ENCODE measurements around the gene NGB. TPM values are rescaled to one million over a fixed set of nuclear protein-coding genes. Genes with fewer than 3 reads are reported as not detected.

NGB gene
- total RNA-seq, 2 donors from 2014 or later: not detected

DNA sequence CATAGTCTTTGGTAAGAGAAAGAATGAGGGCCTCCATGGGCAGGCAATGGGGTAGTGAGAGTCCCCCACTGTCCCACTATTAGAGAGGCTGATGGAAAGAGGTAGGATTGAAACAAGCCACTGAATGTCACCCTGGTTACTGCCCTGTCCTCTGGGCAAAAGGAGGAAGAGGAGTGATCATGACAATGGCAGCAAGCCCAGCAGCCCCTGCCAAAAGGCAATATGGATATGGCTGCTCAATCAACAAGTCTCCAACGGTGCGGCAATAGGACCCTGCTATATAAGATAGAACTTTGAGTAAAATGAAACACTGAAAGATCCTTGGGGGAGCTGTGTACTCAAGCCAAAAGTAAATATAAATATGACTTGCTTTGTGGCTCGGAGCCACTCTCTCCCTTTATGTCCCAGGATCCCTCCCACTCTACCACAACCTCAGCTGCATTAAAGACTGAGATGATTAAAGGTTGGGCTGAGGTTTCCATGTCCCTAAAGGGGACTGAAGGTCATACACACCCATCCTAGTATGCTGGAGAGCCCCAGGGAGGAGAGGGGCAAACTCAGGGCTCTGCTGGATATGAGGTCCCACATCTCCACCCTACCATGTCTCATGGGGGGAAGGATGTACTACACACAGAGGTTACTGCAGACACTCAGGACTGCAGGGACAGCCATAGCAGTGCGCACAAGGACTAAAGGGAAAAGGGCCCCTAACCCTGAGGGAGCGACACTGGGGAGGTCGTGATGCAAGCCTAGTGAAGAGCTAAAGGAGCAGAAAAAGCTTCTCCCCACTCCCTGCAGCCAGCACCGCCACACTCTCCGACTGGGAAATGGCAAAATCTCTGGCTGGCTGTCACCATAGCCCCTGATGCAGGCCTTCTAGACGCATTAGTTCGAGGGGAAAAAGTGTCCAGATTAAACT lies 43.8 kb upstream of the NGB start:
- H3K27ac Mint-ChIP-seq: peak overlapping the region; percentile 89
- peak overlapping the region; percentile 31 for H3K27ac ChIP-seq (ENCODE audit: low read depth, low read length)
- peak; percentile 57 for DNase-seq
- no peaks in the 10 kb centered on the region for H3K9me3 Mint-ChIP-seq
- no peaks in the 10 kb centered on the region for H3K27me3 Mint-ChIP-seq (ENCODE audit: insufficient read depth)
- peaks cover 8% of the 10 kb centered on the region for H3K36me3 ChIP-seq (ENCODE audit: control insufficient read depth, insufficient read depth, low read length)
- WGBS, 2 experiments (ENCODE audit: insufficient coverage in 1 of 2, insufficient read length in 1 of 2): 80 to 90% methylated on average over 4 to 9 of the region's 10 CpGs
- H3K9ac ChIP-seq (ENCODE audit: extremely low read depth, low read length, poor library complexity, severe bottlenecking): peak overlapping the region; percentile 60
- H3K4me1 ChIP-seq (ENCODE audit: control insufficient read depth, insufficient read depth, low read length): peaks cover 28% of the 10 kb centered on the region
- peaks cover 7% of the 10 kb centered on the region for H3K36me3 Mint-ChIP-seq (ENCODE audit: low read depth)
- H3K4me1 Mint-ChIP-seq: peaks cover 66% of the 10 kb centered on the region
- H3K9me3 ChIP-seq (ENCODE audit: control insufficient read depth, low read length): no peaks in the 10 kb centered on the region
- no peaks in the 10 kb centered on the region for H3K27me3 ChIP-seq (ENCODE audit: control insufficient read depth, insufficient read depth, low read length, poor library complexity, severe bottlenecking)
- H3K4me3 Mint-ChIP-seq: no peak overlapping the region
- TF ChIP-seq, protein P1, sequence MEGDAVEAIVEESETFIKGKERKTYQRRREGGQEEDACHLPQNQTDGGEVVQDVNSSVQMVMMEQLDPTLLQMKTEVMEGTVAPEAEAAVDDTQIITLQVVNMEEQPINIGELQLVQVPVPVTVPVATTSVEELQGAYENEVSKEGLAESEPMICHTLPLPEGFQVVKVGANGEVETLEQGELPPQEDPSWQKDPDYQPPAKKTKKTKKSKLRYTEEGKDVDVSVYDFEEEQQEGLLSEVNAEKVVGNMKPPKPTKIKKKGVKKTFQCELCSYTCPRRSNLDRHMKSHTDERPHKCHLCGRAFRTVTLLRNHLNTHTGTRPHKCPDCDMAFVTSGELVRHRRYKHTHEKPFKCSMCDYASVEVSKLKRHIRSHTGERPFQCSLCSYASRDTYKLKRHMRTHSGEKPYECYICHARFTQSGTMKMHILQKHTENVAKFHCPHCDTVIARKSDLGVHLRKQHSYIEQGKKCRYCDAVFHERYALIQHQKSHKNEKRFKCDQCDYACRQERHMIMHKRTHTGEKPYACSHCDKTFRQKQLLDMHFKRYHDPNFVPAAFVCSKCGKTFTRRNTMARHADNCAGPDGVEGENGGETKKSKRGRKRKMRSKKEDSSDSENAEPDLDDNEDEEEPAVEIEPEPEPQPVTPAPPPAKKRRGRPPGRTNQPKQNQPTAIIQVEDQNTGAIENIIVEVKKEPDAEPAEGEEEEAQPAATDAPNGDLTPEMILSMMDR (conservative IDR thresholded peaks at IDR 0.05): no peak
- H3K4me3 ChIP-seq (ENCODE audit: low read length): peak overlapping the region; percentile 27

DNA sequence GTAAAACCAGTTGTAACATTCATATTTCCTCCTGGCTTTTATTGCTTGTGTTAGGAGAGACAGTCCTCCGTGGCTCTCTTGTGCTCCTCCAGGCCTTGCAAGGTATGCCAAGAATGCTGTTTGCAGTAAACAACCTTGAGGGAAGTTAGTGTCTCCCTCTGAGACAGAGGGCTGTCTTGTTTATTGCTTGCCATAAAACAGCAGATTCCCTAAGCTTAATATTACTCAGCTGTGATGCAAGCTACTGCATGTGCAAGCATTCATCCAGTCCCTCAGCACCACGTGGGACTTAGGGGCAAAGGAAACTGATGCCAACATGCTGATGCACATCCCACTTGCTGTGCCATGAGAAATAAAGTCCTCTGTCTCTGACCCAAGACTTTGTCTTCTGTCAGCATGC lies 43.0 kb upstream of the NGB start:
- WGBS, 2 experiments (ENCODE audit: insufficient coverage in 1 of 2, insufficient read length in 1 of 2): 25% methylated on average over 2 of the region's 2 CpGs
- Histone ChIP-seq H3K27me3 (ENCODE audit: control insufficient read depth, insufficient read depth, low read length, poor library complexity, severe bottlenecking) (no peaks in the 10 kb centered on the region), H3K27ac (ENCODE audit: low read depth, low read length) (peak overlapping the region; percentile 31), H3K36me3 (ENCODE audit: control insufficient read depth, insufficient read depth, low read length) (peaks cover 8% of the 10 kb centered on the region), H3K9me3 (ENCODE audit: control insufficient read depth, low read length) (no peaks in the 10 kb centered on the region), H3K9ac (ENCODE audit: extremely low read depth, low read length, poor library complexity, severe bottlenecking) (peak overlapping the region; percentile 60), H3K4me3 (ENCODE audit: low read length) (peak overlapping the region; percentile 20), H3K4me1 (ENCODE audit: control insufficient read depth, insufficient read depth, low read length) (peaks cover 25% of the 10 kb centered on the region)
- Mint-ChIP-seq H3K4me3 (peak overlapping the region; percentile 32), H3K36me3 (ENCODE audit: low read depth) (peaks cover 7% of the 10 kb centered on the region), H3K27me3 (ENCODE audit: insufficient read depth) (no peaks in the 10 kb centered on the region), H3K27ac (peak overlapping the region; percentile 89), H3K9me3 (no peaks in the 10 kb centered on the region), H3K4me1 (peaks cover 58% of the 10 kb centered on the region)
- TF ChIP-seq, protein P1 (conservative IDR thresholded peaks at IDR 0.05): no peak
- DNase-seq: peak; percentile 77

DNA sequence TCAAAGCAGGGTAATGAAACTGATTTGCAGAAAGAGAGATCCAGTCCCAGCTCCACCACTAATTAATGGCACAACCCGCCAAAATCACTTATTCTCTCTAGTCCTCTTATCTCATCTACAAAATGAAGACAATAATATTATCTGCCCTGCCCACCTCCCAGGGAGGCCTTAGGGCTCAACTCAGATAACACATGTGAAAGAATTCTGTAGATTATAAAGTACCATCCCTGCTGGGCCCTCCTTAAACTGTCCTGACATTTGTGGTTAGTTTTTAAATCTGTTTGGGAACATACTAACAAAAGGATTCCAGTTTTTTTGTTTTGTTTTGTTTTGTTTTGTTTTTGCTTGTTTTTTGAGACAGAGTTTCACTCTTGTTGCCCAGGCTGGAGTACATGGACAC lies 42.4 kb upstream of the NGB start:
- Histone ChIP-seq H3K4me1 (ENCODE audit: control insufficient read depth, insufficient read depth, low read length) (peaks cover 25% of the 10 kb centered on the region), H3K27ac (ENCODE audit: low read depth, low read length) (peak overlapping the region; percentile 25), H3K9ac (ENCODE audit: extremely low read depth, low read length, poor library complexity, severe bottlenecking) (peak overlapping the region; percentile 60), H3K4me3 (ENCODE audit: low read length) (peak overlapping the region; percentile 51), H3K9me3 (ENCODE audit: control insufficient read depth, low read length) (no peaks in the 10 kb centered on the region), H3K27me3 (ENCODE audit: control insufficient read depth, insufficient read depth, low read length, poor library complexity, severe bottlenecking) (no peaks in the 10 kb centered on the region), H3K36me3 (ENCODE audit: control insufficient read depth, insufficient read depth, low read length) (peaks cover 8% of the 10 kb centered on the region)
- WGBS, 2 experiments (ENCODE audit: insufficient coverage in 1 of 2, insufficient read length in 1 of 2): 38% methylated on average over 1 of the region's 1 CpG; no CpG with 5 or more reads in 1 of the 2 experiments
- Mint-ChIP-seq H3K9me3 (no peaks in the 10 kb centered on the region), H3K4me3 (peak overlapping the region; percentile 32), H3K27ac (peak overlapping the region; percentile 89), H3K27me3 (ENCODE audit: insufficient read depth) (no peaks in the 10 kb centered on the region), H3K4me1 (peaks cover 55% of the 10 kb centered on the region), H3K36me3 (ENCODE audit: low read depth) (peaks cover 10% of the 10 kb centered on the region)
- TF ChIP-seq, protein P1 (conservative IDR thresholded peaks at IDR 0.05): no peak
- peak; percentile 65 for DNase-seq

All from endodermal cell (in vitro differentiated cells).